ENCODE results near the gene DYDC1. TPM values are rescaled to one million over a fixed set of nuclear protein-coding genes. Genes with fewer than 3 reads are reported as not detected.
A peak's percentile ranks its signal among the peaks of the same experiment; 100 is the strongest.

DYDC1 gene
- total RNA-seq, 1 donor from 2014 or later: not detected

GRCh38 chr10:80344276-80344675, 12.3 kb downstream of the DYDC1 start:
- Mint-ChIP-seq H3K4me1 (no peaks in the 10 kb centered on the region), H3K9me3 (peaks cover 3% of the 10 kb centered on the region), H3K27me3 (ENCODE audit: low read depth) (no peaks in the 10 kb centered on the region), H3K4me3 (no peak overlapping the region), H3K36me3 (ENCODE audit: low read depth) (no peaks in the 10 kb centered on the region), H3K27ac (ENCODE audit: unreplicated experiment) (no peak overlapping the region)
- DNase-seq (ENCODE audit: low read depth, low spot score): no peak
- TF ChIP-seq, protein P1, sequence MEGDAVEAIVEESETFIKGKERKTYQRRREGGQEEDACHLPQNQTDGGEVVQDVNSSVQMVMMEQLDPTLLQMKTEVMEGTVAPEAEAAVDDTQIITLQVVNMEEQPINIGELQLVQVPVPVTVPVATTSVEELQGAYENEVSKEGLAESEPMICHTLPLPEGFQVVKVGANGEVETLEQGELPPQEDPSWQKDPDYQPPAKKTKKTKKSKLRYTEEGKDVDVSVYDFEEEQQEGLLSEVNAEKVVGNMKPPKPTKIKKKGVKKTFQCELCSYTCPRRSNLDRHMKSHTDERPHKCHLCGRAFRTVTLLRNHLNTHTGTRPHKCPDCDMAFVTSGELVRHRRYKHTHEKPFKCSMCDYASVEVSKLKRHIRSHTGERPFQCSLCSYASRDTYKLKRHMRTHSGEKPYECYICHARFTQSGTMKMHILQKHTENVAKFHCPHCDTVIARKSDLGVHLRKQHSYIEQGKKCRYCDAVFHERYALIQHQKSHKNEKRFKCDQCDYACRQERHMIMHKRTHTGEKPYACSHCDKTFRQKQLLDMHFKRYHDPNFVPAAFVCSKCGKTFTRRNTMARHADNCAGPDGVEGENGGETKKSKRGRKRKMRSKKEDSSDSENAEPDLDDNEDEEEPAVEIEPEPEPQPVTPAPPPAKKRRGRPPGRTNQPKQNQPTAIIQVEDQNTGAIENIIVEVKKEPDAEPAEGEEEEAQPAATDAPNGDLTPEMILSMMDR (conservative IDR thresholded peaks at IDR 0.05): no peak

DNA sequence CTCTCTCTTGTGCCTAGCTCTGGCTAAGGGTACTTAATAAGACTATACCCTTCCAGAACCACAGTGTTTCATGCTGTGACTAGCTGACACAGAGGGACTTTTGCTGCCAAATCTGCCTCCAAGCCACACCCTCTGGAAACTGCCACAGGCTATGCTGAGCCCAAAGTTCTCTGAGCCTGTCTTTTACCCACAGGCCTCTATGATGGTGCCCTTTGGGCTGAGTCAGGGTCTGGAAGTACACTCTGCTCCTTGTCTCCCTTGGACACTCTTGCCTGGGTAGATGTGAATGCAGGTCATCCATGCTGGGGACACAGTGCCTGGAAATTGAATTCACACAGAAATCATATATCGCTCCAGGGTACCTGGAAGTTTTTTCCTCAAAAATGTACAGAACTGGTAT, 22.6 kb downstream of the DYDC1 start:
- Mint-ChIP-seq H3K4me3 (no peak overlapping the region), H3K9me3 (peaks cover 4% of the 10 kb centered on the region), H3K27ac (ENCODE audit: unreplicated experiment) (no peak overlapping the region), H3K27me3 (ENCODE audit: low read depth) (no peaks in the 10 kb centered on the region), H3K4me1 (no peaks in the 10 kb centered on the region), H3K36me3 (ENCODE audit: low read depth) (no peaks in the 10 kb centered on the region)
- TF ChIP-seq, protein P1 (conservative IDR thresholded peaks at IDR 0.05): no peak
- DNase-seq (ENCODE audit: low read depth, low spot score): no peak

GRCh38 chr10:80324891-80325364, 31.6 kb downstream of the DYDC1 start:
- Mint-ChIP-seq H3K27me3 (ENCODE audit: low read depth) (no peaks in the 10 kb centered on the region), H3K36me3 (ENCODE audit: low read depth) (no peaks in the 10 kb centered on the region), H3K4me1 (peaks cover 7% of the 10 kb centered on the region), H3K4me3 (no peak overlapping the region), H3K27ac (ENCODE audit: unreplicated experiment) (no peak overlapping the region), H3K9me3 (no peaks in the 10 kb centered on the region)
- TF ChIP-seq, protein P1 (conservative IDR thresholded peaks at IDR 0.05): no peak
- no peak for DNase-seq (ENCODE audit: low read depth, low spot score)

- DNase-seq (ENCODE audit: low read depth, low spot score): no peak
- H3K9me3 Mint-ChIP-seq: no peaks in the 10 kb centered on the region
- peaks cover 7% of the 10 kb centered on the region for H3K4me1 Mint-ChIP-seq
- no peaks in the 10 kb centered on the region for H3K27me3 Mint-ChIP-seq (ENCODE audit: low read depth)
- no peak overlapping the region for H3K4me3 Mint-ChIP-seq
- TF ChIP-seq, protein P1 (conservative IDR thresholded peaks at IDR 0.05): no peak
- no peaks in the 10 kb centered on the region for H3K36me3 Mint-ChIP-seq (ENCODE audit: low read depth)
- H3K27ac Mint-ChIP-seq (ENCODE audit: unreplicated experiment): no peak overlapping the region
Observed at GRCh38 chr10:80324086-80324485, 32.5 kb downstream of the DYDC1 start.

GRCh38 chr10:80323311-80323710, 33.2 kb downstream of the DYDC1 start:
- Mint-ChIP-seq H3K4me1 (peaks cover 7% of the 10 kb centered on the region), H3K4me3 (no peak overlapping the region)

More at GRCh38 chr10:80323311-80323710, 33.2 kb downstream of the DYDC1 start:
- no peaks in the 10 kb centered on the region for H3K27me3 Mint-ChIP-seq (ENCODE audit: low read depth)
- no peaks in the 10 kb centered on the region for H3K36me3 Mint-ChIP-seq (ENCODE audit: low read depth)
- H3K27ac Mint-ChIP-seq (ENCODE audit: unreplicated experiment): peak overlapping the region; percentile 13
- no peaks in the 10 kb centered on the region for H3K9me3 Mint-ChIP-seq
- TF ChIP-seq, protein P1 (conservative IDR thresholded peaks at IDR 0.05): no peak
- no peak for DNase-seq (ENCODE audit: low read depth, low spot score)

Data from neural crest cell (in vitro differentiated cells).